IMR-90 (cell line): ENCODE results near the gene SH3RF3. TPM values are rescaled to one million over a fixed set of nuclear protein-coding genes. Genes with fewer than 3 reads are reported as not detected.
A peak's percentile ranks its signal among the peaks of the same experiment; 100 is the strongest.

Experiments
- ATAC-seq: fragments of 200-7000 bp; cut with Tn5 transposase; 2 replicates; pipeline ENCODE4 v1.9.1; 2020; ENCODE audit warnings: low read depth, mild to moderate bottlenecking, moderate library complexity
- BruUV-seq: library from RNA; stranded (reverse); fragments of 400-500 nt; replicated peaks from 2 replicates; lab custom pipeline; 2021; lab: Mats Ljungman, UMichigan
- CTCF ChIA-PET: fragments of 300-600 bp; formaldehyde crosslinking; extraction: SDS; loops from one replicate; lab custom pipeline; 2021; ENCODE audit warnings: antibody characterized with exemption; lab: Yijun Ruan, JAX
- POLR2A ChIA-PET: fragments of 300-600 bp; sonication (Branson Sonifier 250); formaldehyde crosslinking; loops from one replicate; lab custom pipeline; 2022; ENCODE audit warnings: antibody characterized with exemption; ENCODE audit not compliant: unreplicated experiment; lab: Charles Lee
- DNase-seq: peaks from one replicate; pipeline ENCODE4 v3.0.0; 2013
- H2AFZ ChIP-seq: replicated peaks from 2 replicates; pipeline ENCODE3; 2013; ENCODE audit warnings: low read length, mild to moderate bottlenecking; ENCODE audit not compliant: poor library complexity
- H2AK5ac ChIP-seq: 2 replicates; pipeline ENCODE4 v1.6.1; 2013; ENCODE audit warnings: low read depth, low read length, inconsistent platforms
- H2AK9ac ChIP-seq: replicated peaks from 2 replicates; pipeline ENCODE3; 2013; ENCODE audit warnings: mild to moderate bottlenecking, low read depth, low read length, moderate library complexity; ENCODE audit not compliant: poor library complexity
- H2BK120ac ChIP-seq: 2 replicates; pipeline ENCODE4 v1.6.1; 2013; ENCODE audit warnings: low read depth, low read length, inconsistent platforms
- H2BK15ac ChIP-seq: 3 replicates; pipeline ENCODE4 v1.6.1; 2013; ENCODE audit warnings: low read depth, low read length, inconsistent platforms
- H2BK20ac ChIP-seq: 2 replicates; pipeline ENCODE4 v1.6.1; 2013; ENCODE audit warnings: low read depth, mild to moderate bottlenecking, inconsistent platforms, low read length, moderate library complexity
- H2BK5ac ChIP-seq: 2 replicates; pipeline ENCODE4 v1.6.1; 2013; ENCODE audit warnings: mild to moderate bottlenecking, low read depth, low read length, inconsistent platforms; ENCODE audit not compliant: poor library complexity, severe bottlenecking
- H3K14ac ChIP-seq: replicated peaks from 2 replicates; pipeline ENCODE4 v1.6.1; 2013; ENCODE audit warnings: low read depth, low read length, inconsistent platforms
- H3K18ac ChIP-seq: 2 replicates; pipeline ENCODE4 v1.6.1; 2013; ENCODE audit warnings: low read depth, low read length, control low read depth
- H3K23ac ChIP-seq: 2 replicates; pipeline ENCODE4 v1.6.1; 2013; ENCODE audit warnings: low read depth, low read length, inconsistent platforms
- H3K27ac ChIP-seq: 2 replicates; pipeline ENCODE4 v1.5.1; 2013; ENCODE audit warnings: mild to moderate bottlenecking, control low read depth, low read length; ENCODE audit not compliant: insufficient read depth
- H3K27me3 ChIP-seq: 2 replicates; pipeline ENCODE4 v1.6.1; 2013; ENCODE audit warnings: low read length; ENCODE audit not compliant: control insufficient read depth, insufficient read depth
- H3K36me3 ChIP-seq: 2 replicates; pipeline ENCODE4 v1.6.1; 2013; ENCODE audit warnings: low read length, mixed read lengths; ENCODE audit not compliant: control insufficient read depth, insufficient read depth
- H3K4ac ChIP-seq: 2 replicates; pipeline ENCODE4 v1.6.1; 2013; ENCODE audit warnings: low read depth, low read length, inconsistent platforms
- H3K4me1 ChIP-seq: 2 replicates; pipeline ENCODE4 v1.6.1; 2013; ENCODE audit warnings: low read length, mixed read lengths; ENCODE audit not compliant: control insufficient read depth, insufficient read depth
- H3K4me2 ChIP-seq: 2 replicates; pipeline ENCODE4 v1.6.1; 2013; ENCODE audit warnings: low read depth, mild to moderate bottlenecking, control low read depth, low read length, moderate library complexity
- H3K4me3 ChIP-seq: 2 replicates; pipeline ENCODE4 v1.5.1; 2013; ENCODE audit warnings: low read depth, mild to moderate bottlenecking, control low read depth, low read length, moderate library complexity; ENCODE audit not compliant: insufficient read depth
- H3K56ac ChIP-seq: 2 replicates; pipeline ENCODE4 v1.6.1; 2013; ENCODE audit warnings: low read length, inconsistent platforms; ENCODE audit not compliant: insufficient read depth; ENCODE audit errors: extremely low read depth
- H3K79me1 ChIP-seq, 2 experiments: 2 replicates each; pipeline ENCODE4 v1.6.1; 2013; ENCODE audit warnings: low read length in 2 of 2, inconsistent platforms in 1 of 2, low read depth in 1 of 2
- H3K9ac ChIP-seq: 2 replicates; pipeline ENCODE4 v1.6.1; 2013; ENCODE audit warnings: low read depth, low read length, control low read depth
- H3K9me1 ChIP-seq: 2 replicates; pipeline ENCODE4 v1.6.1; 2013; ENCODE audit warnings: low read length, inconsistent platforms; ENCODE audit not compliant: insufficient read depth
- H3K9me3 ChIP-seq: 2 replicates; pipeline ENCODE4 v1.6.1; 2013; ENCODE audit warnings: low read length; ENCODE audit not compliant: control insufficient read depth, insufficient read depth
- H4K20me1 ChIP-seq: 2 replicates; pipeline ENCODE4 v1.6.1; 2013; ENCODE audit warnings: low read length, inconsistent platforms; ENCODE audit not compliant: insufficient read depth
- H4K5ac ChIP-seq: 2 replicates; pipeline ENCODE4 v1.6.1; 2013; ENCODE audit warnings: mild to moderate bottlenecking, low read depth, low read length, control low read depth
- H4K8ac ChIP-seq, 2 experiments: 2 replicates each; pipeline ENCODE4 v1.6.1; 2013; ENCODE audit warnings: low read depth in 2 of 2, low read length in 2 of 2, control low read depth in 1 of 2, inconsistent platforms in 1 of 2
- H4K91ac ChIP-seq: 2 replicates; pipeline ENCODE4 v1.6.1; 2013; ENCODE audit warnings: low read depth, low read length, inconsistent platforms; ENCODE audit not compliant: insufficient read depth
- CEBPB ChIP-seq: IDR thresholded peaks from 2 replicates; pipeline ENCODE4 v1.6.1; 2012; ENCODE audit warnings: low read depth, low read length, improper control_type of control experiment
- CHD1 ChIP-seq: IDR thresholded peaks from 2 replicates; pipeline ENCODE4 v1.6.1; 2012; ENCODE audit warnings: low read depth, low read length, improper control_type of control experiment
- ELK1 ChIP-seq: fragments of 150-350 bp; IDR thresholded peaks from 2 replicates; pipeline ENCODE4 v1.6.1; 2016; ENCODE audit warnings: low read depth, mild to moderate bottlenecking, low read length, moderate library complexity, borderline replicate concordance
- MAZ ChIP-seq: IDR thresholded peaks from 2 replicates; pipeline ENCODE4 v1.6.1; 2012; ENCODE audit warnings: low read depth, mild to moderate bottlenecking, low read length, improper control_type of control experiment, moderate library complexity, borderline replicate concordance
- MXI1 ChIP-seq: IDR thresholded peaks from 2 replicates; pipeline ENCODE4 v1.6.1; 2012; ENCODE audit warnings: low read depth, mild to moderate bottlenecking, low read length, moderate library complexity, borderline replicate concordance
- RCOR1 ChIP-seq: IDR thresholded peaks from 2 replicates; pipeline ENCODE4 v1.6.1; 2012; ENCODE audit warnings: mild to moderate bottlenecking, low read length, improper control_type of control experiment; ENCODE audit not compliant: insufficient replicate concordance
- SMC3 ChIP-seq: fragments of 150-350 bp; IDR thresholded peaks from 2 replicates; pipeline ENCODE4 v1.6.1; 2016; ENCODE audit warnings: low read depth, mild to moderate bottlenecking, antibody characterized with exemption, low read length, moderate library complexity
- WGBS, 2 experiments: methylation state at CpG; one replicate each; pipeline versions ENCODE4 v1.1.5 to v1.1.7; 2013; ENCODE audit warnings: missing lambda C conversion rate in 2 of 2; ENCODE audit not compliant: insufficient read length in 1 of 2; ENCODE audit errors: extremely low coverage in 2 of 2; 5-methylcytosine and 5-hydroxymethylcytosine counted together
- dilution Hi-C: fragments of 300-500 bp; cut with HindIII; formaldehyde crosslinking; loops from one replicate; pipeline ENCODE4 v1.14.3; 2018; ENCODE audit warnings: low sequenced_read_pairs; ENCODE audit not compliant: unreplicated experiment
- in situ Hi-C: fragments of 300-500 bp; cut with MboI; formaldehyde crosslinking; loops from 3 replicates; pipeline ENCODE4 v1.14.3; 2019; ENCODE audit warnings: low sequenced_read_pairs, inconsistent platforms, mixed read lengths
- intact Hi-C: fragments of 100-400 bp; cut with micrococcal nuclease; formaldehyde crosslinking; loops from 2 replicates; pipeline ENCODE4 v1.10.0; 2022
- polyA plus RNA-seq, 3 experiments: library from polyadenylated mRNA; depleted of rRNA; stranded (reverse); fragments of >200 nt; gene quantifications; 2 replicates each; pipeline ENCODE4 v1.2.3, GENCODE V29; 2012; ENCODE audit warnings: low replicate concordance in 1 of 3
- total RNA-seq: library from RNA; depleted of rRNA; stranded (reverse); fragments of >200 nt; gene quantifications from 2 replicates; pipeline ENCODE4 v1.2.3, GENCODE V29; 2012

Gene SH3RF3
- total and polyA plus RNA-seq, 2 of the 4 experiments (the other 2 are of a cell fraction), result 3.4 to 5.3 TPM

GRCh38 chr2:109168716-109169115, 39.7 kb downstream of the SH3RF3 start:
- H3K4me1 ChIP-seq, result peaks cover 48% of the 10 kb centered on the region

More at GRCh38 chr2:109168716-109169115, 39.7 kb downstream of the SH3RF3 start:
- DNase-seq (no peak), ATAC-seq (no peak)
- H3K18ac ChIP-seq, result peak overlapping the region; percentile 15
- H3K27ac ChIP-seq, result peak overlapping the region; percentile 65; the same call in 1 of the 2 replicates
- H4K5ac ChIP-seq, result peak overlapping the region; percentile 75
- peak overlapping the region; percentile 32 for H2BK5ac ChIP-seq
- TF ChIP-seq CHD1 (no peak), ELK1 (no peak), SMC3 (no peak), CEBPB (peak; percentile 16; the same call in 1 of the 2 replicates), MXI1 (no peak), RCOR1 (no peak), MAZ (no peak)
- H2BK15ac ChIP-seq, result peak overlapping the region; percentile 82; the same call in 2 of the 3 replicates
- dilution Hi-C loops, result no loop called here
- peak overlapping the region in 1 of 2 experiments; percentile 11; a peak in 2 of 4 replicates for H4K8ac ChIP-seq
- in situ Hi-C loops, result no loop called here
- BruUV-seq, result no TSS peak
- no peak overlapping the region for H3K4me3 ChIP-seq
- ChIA-PET POLR2A (no interaction called here), CTCF (no interaction called here)
- no peaks in the 10 kb centered on the region for H3K36me3 ChIP-seq
- peak overlapping the region; percentile 85 for H3K4ac ChIP-seq
- H3K23ac ChIP-seq, result peak overlapping the region; percentile 76; the same call in 1 of the 2 replicates
- H4K91ac ChIP-seq, result peak overlapping the region; percentile 86
- H3K9me3 ChIP-seq, result no peaks in the 10 kb centered on the region
- peaks cover 46% of the 10 kb centered on the region for H3K9me1 ChIP-seq
- H2BK120ac ChIP-seq, result peak overlapping the region; percentile 86
- peak overlapping the region; percentile 97 for H2AK5ac ChIP-seq
- H4K20me1 ChIP-seq, result peaks cover 19% of the 10 kb centered on the region
- no peak overlapping the region for H3K56ac ChIP-seq
- no peak overlapping the region for H2AFZ ChIP-seq
- H3K27me3 ChIP-seq, result no peaks in the 10 kb centered on the region
- no CpG with 5 or more reads among the region's 2 CpGs for WGBS, 2 experiments
- no peak overlapping the region for H3K4me2 ChIP-seq
- no peak overlapping the region for H2AK9ac ChIP-seq
- peaks cover 32 to 78% of the 10 kb centered on the region in 2 experiments for H3K79me1 ChIP-seq
- H3K14ac ChIP-seq, result peak overlapping the region; percentile 81
- intact Hi-C loops, result loop anchor here (5.0 kb wide), 1 partner anchor 279 kb away; no protein-coding TSS in a partner anchor
- H2BK20ac ChIP-seq, result peak overlapping the region; percentile 91
- no peak overlapping the region for H3K9ac ChIP-seq
